Stimulated activated CD4-positive, alpha-beta T cell treated with anti-CD3 and anti-CD28 coated beads, Interleukin-1b, Interleukin-23, amount 100 ng/mL, for 4 hours (primary cell): ENCODE measurements around the gene STAM.
"Not testable (repeated sequence)": the region's sequence is repeated elsewhere in the genome, so short reads cannot be mapped to it uniquely, and the experiment has no call there.

ENCODE experiments used
- DNase-seq, 2 donors: peaks; one replicate each; pipeline ENCODE4 v3.0.0-alpha.2; 2020; ENCODE audit warnings: low read depth in 2 of 2

STAM gene

GRCh38 chr10:17643755-17644484 lies at the start of gene STAM:
Gene STAM, plus strand, starts transcription at chr10:17644151. Its CDS starts 189 bp downstream, at chr10:17644340.
- DNase-seq = peak; percentile 83 to 86

DNA sequence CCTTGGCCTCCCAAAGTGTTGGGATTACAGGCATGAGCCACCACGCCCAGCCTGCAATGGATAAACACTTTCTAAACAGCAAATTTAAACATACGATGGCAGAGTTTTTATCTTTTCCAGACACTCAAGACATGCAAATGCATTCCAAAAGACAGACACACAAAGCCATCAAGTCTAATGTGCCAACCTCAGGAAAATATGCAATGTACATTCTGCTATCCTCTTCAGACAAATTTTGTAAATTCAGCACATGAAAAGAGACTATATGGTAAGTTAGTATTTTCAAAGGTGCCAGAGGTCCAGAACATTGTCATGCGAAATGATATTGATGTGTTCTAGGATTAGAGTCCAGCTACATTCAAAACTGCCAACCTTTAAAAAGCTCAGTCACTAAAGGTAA lies 46.6 kb upstream of the STAM start:
- no peak for DNase-seq

DNA sequence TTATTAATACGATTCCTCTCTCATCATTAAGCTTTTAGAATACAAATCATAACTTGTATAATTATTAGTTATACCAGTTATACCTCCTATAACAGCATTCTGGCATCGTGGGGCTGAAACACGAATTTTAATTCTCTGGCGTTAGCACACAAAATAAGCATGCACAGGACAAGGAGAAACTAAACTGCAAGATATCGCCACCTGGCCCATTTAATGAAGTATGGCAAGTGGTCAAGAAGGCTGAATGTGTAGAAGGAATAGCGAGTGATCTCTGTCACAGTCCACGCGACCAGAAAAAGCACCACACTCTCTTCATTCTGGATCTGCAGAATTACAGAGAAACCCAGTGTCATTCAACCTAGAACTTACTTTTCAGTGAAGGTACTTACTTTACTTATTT lies 44.9 kb upstream of the STAM start:
- no peak for DNase-seq

DNA sequence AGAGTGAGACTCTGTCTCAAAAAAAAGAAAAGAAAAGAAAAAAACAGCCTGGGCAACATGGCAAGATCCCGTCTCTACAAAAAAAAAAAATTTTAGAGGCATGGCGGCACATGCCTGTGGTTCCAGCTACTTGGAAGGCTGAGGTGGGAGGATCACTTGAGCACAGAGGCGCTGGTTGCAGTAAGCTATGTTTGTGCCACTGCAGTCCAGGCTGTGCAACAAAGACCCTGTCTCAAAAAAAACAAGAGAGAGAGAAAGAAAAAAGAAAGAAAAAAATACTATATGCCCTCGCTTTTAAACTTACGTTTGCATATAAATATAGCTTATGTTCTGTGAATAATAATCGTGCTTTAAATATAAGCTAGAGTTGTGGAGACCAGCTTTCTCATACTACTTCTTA lies 38.0 kb upstream of the STAM start:
- no peak for DNase-seq

DNA sequence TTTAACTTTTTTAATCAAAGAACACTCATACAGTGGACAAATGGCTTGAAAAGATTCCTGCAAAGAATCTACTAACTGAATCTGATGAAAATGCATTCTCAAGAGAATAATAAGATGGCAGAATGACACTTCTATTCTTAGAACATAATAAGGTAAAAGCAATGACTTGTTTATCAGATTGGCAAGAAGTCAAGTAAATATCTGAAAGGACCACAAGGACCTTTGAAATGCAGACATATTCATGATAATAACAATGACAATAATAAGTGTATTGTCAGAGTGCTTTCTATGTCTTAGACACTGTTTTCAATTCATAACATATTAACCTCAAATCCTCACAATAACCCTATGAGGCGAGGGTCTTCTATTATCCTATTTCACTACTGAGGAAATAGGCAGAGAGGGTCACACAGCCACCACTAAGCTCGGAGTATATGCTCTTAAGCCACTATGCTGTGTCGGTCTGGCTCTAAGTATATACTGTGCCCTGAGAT lies 37.4 kb upstream of the STAM start:
- no peak for DNase-seq

DNA sequence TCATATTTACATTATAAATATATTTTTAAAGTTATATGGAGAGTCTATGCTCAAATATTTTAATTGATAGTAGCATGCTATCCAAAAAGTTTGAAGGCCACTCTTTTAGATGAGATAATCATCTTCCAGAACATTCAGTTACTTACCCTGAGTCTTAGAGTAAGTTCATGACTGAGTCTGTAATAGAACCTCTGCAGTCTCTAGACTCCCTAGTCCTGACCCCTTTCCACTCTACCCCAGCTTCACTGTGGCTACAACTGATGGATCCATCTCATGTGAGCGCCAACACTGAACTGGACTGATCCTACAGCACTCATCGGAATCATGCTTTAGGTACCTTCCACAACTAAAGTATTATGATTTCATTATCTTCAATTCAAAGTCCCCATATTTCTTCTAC lies 36.9 kb upstream of the STAM start:
- no peak for DNase-seq

GRCh38 chr10:17607603-17608332 lies 36.2 kb upstream of the STAM start:
- DNase-seq = peak in 1 of 2 donors; percentile 25

GRCh38 chr10:17609523-17610079 lies 34.4 kb upstream of the STAM start:
- DNase-seq = no peak

DNA sequence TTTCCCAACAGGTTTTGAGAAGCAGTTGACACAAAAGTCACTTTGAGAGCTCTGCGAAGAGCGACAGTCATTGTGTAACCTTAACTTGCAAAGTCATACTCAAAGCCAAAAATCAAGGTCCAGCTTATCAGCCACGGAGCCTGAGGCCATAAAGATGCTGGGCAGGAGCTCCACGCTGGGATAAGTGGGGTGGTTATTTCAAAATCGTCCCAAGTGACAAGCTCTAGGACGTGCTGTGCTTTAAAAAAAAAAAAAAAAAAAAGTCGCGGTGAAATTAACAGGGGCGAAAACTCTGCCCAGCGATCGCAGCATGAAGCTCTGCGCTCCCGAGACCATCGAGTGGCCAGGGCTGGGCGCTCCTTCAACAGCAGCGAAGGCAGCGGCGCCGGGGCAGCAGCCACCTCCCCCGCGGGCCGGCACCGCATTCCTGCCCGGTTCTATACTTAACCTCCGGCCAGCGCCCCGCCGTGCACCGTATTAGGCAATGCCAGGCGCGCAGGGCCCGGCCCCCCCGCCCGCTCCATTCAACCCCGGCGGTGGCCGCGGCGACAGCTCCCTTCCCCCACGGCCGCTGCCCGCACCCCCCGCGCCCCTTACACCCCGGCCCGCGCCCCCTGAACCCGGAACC lies 27.4 kb upstream of the STAM start:
- DNase-seq = peak; percentile 2 to 27

- peak; percentile 36 to 49 for DNase-seq
Measured at GRCh38 chr10:17617031-17617911, 26.7 kb upstream of the STAM start, which contains the start of gene HACD1. Gene HACD1, minus strand, starts transcription at chr10:17617374. Its CDS starts 35 bp downstream, at chr10:17617339.

DNA sequence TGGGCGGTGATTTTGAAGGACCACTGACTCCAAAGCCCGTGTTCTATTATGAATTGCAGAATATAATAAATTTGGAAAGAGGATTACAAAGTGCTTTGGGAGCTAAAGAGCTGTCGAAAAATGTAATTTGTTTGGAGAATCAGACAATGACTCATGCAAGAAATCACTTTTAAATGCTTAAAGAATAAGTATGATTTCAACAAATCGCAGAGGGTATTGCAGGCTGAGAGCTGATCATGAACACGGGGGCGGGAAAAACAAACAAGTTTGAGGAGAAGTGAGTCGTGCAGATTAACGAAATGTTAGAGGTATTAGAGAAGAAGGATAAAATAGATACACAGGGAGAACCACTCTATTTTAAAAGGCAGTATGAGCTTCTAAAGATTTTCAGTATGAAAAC lies 21.9 kb upstream of the STAM start:
- DNase-seq = no peak

GRCh38 chr10:17624996-17625395 lies 19.0 kb upstream of the STAM start:
- no peak for DNase-seq

DNA sequence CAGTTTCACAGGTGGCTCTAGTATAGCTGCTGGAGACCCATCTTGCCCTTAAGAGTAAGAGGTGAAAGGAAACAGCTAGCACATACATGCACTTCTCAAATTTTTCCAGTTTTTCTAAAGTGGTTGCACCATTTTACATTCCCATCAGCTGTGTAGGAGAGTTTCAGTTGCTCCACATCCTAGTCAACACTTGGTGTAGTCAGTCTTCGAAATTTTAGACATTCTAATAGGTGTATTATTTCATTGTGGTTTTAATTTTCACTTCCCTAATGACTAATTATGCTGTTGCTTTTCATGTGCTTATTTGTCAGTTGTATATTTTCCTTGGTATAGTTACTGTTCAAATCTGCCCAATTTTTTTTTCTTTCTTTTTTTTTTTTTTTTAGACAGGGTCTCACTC lies 17.3 kb upstream of the STAM start:
- DNase-seq = no peak

GRCh38 chr10:17632590-17632989 lies 11.4 kb upstream of the STAM start:
- not testable (repeated sequence) for DNase-seq

- no peak for DNase-seq
Measured at GRCh38 chr10:17633353-17633752, 10.6 kb upstream of the STAM start.

- no peak for DNase-seq
Measured at GRCh38 chr10:17637869-17638268, 6.1 kb upstream of the STAM start.

DNA sequence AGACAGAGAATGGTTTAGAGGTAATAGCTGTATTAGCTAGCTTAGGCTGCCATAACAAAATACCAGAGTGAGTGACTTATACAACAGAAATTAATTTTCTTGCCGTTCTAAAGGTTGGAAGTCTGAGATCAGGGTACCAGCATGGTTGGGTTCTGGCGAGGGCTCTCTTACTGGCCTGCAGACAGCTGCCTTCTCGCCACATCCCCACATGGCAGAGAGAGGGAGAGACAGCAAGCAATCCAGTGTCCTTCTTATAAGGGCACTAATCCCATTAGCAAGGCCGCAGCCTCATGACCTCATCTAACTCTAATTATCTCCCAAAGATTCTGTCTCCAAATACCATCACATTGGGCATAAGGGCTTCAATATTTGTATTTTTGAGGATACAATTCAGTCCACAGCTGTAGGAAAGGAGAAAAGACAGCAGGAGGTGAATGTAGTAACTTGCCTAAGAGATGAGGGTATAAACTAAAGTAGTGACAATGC lies 3.6 kb upstream of the STAM start:
- no peak for DNase-seq

- DNase-seq = no peak
Measured at GRCh38 chr10:17643339-17643754, 604 bp upstream of the STAM start.

GRCh38 chr10:17644485-17644943 lies 563 bp downstream of the STAM start:
- no peak for DNase-seq

DNA sequence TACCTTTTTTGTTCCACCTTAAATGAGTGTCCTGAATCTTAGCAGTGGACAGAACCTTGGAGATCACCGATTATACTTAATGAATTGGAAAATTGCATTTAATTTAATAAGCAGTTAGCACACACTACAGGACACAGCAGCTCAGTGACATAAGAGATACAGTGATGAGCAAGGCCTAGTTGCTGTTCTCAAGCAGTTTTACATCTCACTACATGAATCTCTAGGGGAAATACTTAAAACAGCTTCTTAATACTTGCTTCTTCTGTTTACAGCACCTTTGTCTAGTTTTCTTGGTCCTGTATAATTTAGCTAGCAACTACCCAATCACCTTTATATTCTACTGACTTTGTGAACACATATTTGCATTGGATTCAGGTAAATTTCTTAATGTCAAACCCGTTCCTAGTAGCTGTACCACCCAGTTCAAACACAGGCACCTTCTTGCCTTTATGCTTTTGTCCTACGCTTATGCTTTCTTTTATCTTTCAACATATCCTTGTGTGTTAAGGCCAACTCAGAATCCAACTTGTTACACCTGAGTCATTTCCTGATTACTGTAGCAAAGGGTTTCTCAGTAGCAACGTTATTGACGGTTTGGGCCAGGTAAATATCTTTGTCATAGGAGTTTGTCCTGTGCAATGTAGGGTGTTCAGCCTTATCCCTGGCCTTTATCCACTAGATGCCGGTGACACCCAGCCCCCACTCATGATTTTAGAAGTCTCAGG lies 1.8 kb downstream of the STAM start:
- DNase-seq = no peak
